ENCODE results near the gene GMPPA.

Gene GMPPA

GRCh38 chr2:219506802-219507526 lies 8.3 kb downstream of the GMPPA start:
- Histone ChIP-seq H3K36me3 (replicated peaks) (peaks cover 23% of the 10 kb centered on the region), H3K27me3 (replicated peaks) (peaks cover 15% of the 10 kb centered on the region), H3K4me3 (ENCODE audit: low read depth, low read length) (no peak overlapping the region), H3K27ac (no peak overlapping the region)
- in situ Hi-C loops (cut with HindIII; ENCODE audit: low pct_ligation_motif_present, low sequenced_read_pairs): no loop called here
- no peak for DNase-seq
- no peak for TF ChIP-seq CTCF (IDR thresholded peaks at IDR 0.05; ENCODE audit: low read depth, low read length, missing control alignments)

GRCh38 chr2:219507581-219508443 lies 9.1 kb downstream of the GMPPA start:
- Histone ChIP-seq H3K27me3 (replicated peaks) (peaks cover 24% of the 10 kb centered on the region), H3K4me3 (ENCODE audit: low read depth, low read length) (no peak overlapping the region)

GRCh38 chr2:219508444-219508734 lies 9.7 kb downstream of the GMPPA start:
- no peak overlapping the region for H3K4me3 ChIP-seq (ENCODE audit: low read depth, low read length)
- in situ Hi-C loops (cut with HindIII; ENCODE audit: low pct_ligation_motif_present, low sequenced_read_pairs): no loop called here
- no peak for DNase-seq
- H3K36me3 ChIP-seq (replicated peaks): peaks cover 21% of the 10 kb centered on the region
- no peak overlapping the region for H3K27ac ChIP-seq
- peaks cover 29% of the 10 kb centered on the region for H3K27me3 ChIP-seq (replicated peaks)
- TF ChIP-seq CTCF (IDR thresholded peaks at IDR 0.05; ENCODE audit: low read depth, low read length, missing control alignments): no peak

More at GRCh38 chr2:219507581-219508443, 9.1 kb downstream of the GMPPA start:
- TF ChIP-seq CTCF (IDR thresholded peaks at IDR 0.05; ENCODE audit: low read depth, low read length, missing control alignments): no peak
- peaks cover 23% of the 10 kb centered on the region for H3K36me3 ChIP-seq (replicated peaks)
- no peak overlapping the region for H3K27ac ChIP-seq
- in situ Hi-C loops (cut with HindIII; ENCODE audit: low pct_ligation_motif_present, low sequenced_read_pairs): no loop called here
- DNase-seq: no peak

DNA sequence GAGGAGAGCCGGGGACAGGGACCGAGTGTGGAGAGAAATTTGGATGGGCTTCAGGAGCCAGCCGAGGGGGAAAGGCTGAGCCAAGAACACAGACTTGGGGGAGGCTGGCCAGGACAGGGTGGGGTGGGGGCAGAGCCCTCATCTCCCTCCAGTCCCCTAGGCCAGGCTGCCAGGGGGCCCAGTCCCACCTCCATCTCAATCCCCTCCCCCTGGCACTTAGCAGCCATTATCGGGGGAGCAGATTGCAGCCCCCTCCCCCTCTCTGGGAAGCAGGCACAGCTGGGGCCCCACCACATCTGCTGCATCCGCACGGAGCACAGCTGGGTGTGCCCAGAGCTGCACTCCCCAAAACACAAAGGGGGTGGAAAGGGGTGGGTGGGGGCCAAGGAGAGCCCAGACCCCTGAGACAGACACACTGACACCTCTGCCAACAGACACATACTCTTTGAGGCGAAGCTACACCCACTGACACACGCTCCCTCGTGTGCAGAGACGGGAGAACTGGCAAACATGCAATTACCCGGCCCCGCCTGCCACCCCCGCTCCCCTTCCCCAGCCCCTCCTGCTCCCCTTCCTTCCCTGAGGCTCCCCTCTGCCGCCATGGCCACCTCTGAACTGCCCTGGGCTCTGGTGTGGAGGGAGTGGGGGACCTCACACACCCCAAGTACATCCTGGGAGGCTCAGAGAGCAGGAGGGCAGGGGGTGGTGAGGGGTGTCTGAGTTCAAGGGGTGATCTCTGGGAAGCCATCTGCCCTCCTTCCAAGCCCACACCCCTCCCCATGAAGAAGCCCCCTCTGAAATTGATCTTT lies 10.5 kb downstream of the GMPPA start:
- TF ChIP-seq CTCF (IDR thresholded peaks at IDR 0.05; ENCODE audit: low read depth, low read length, missing control alignments): no peak
- Histone ChIP-seq H3K27ac (no peak overlapping the region), H3K36me3 (replicated peaks) (peaks cover 16% of the 10 kb centered on the region), H3K4me3 (ENCODE audit: low read depth, low read length) (no peak overlapping the region), H3K27me3 (replicated peaks) (peaks cover 37% of the 10 kb centered on the region)
- no peak for DNase-seq
- in situ Hi-C loops (cut with HindIII; ENCODE audit: low pct_ligation_motif_present, low sequenced_read_pairs): no loop called here

DNA sequence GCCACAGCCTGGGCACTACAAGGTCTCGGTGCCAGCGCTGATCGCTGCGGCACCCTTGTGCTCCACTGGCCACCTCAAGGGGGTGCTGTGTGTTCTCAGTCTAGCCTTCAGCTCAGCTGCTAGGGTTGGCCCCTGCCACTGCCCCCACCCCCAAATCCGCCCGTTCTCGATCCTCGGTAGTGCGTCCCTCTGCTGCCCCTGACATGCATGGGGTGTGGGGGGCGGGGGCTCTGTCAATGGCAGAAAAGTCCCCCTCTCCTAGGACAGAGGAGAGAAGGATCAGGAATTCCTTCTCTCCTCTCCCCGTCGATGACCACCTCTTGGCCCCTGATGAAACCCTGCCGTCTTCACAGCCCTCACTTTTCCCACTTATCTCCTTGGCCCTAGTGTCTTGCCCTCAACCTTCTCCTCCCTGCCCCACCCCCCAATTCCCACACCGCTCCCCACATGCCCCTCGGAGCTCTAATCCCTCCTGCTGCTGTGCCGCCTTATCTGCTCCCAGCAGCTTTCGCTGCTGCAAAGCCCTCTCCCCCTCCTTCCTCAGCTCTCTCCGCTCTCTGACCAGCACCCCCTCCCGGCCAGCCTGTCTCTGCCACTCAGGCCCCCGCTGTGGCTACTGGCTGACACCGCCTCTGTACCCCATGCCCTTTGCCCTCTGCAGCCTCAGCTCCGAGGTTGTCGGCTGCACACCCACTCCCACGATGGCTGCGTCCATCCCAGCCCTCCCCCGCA lies 11.3 kb downstream of the GMPPA start:
- H3K4me3 ChIP-seq (ENCODE audit: low read depth, low read length): peak overlapping the region; percentile 26
- peak; percentile 91 for TF ChIP-seq CTCF (IDR thresholded peaks at IDR 0.05; ENCODE audit: low read depth, low read length, missing control alignments)
- no peak overlapping the region for H3K27ac ChIP-seq
- peaks cover 12% of the 10 kb centered on the region for H3K36me3 ChIP-seq (replicated peaks)
- H3K27me3 ChIP-seq (replicated peaks): peaks cover 44% of the 10 kb centered on the region
- DNase-seq: peak; percentile 33
- in situ Hi-C loops (cut with HindIII; ENCODE audit: low pct_ligation_motif_present, low sequenced_read_pairs): no loop called here

Measured in brain microvascular endothelial cell (primary cell).